GM23338 (cell line): ENCODE data around the gene USP49. TPM values are rescaled to one million over a fixed set of nuclear protein-coding genes. Genes with fewer than 3 reads are reported as not detected.

Experiments
- ATAC-seq: fragments of 200-7000 bp; cut with Tn5 transposase; 3 replicates; pipeline ENCODE4 v1.9.1; 2020
- DNase-seq: peaks from one replicate; pipeline ENCODE4 v3.0.0-alpha.2; 2015; ENCODE audit warnings: low spot score
- H2AFZ ChIP-seq: fragments of 200-600 bp; sonication (generic); 2 replicates; pipeline ENCODE4 v1.8.0; 2016; ENCODE audit warnings: antibody characterized with exemption, mild to moderate bottlenecking, moderate library complexity
- H3F3A ChIP-seq: fragments of 200-600 bp; sonication (generic); replicated peaks from 2 replicates; pipeline ENCODE4 v1.8.0; 2017; ENCODE audit warnings: antibody characterized with exemption, mixed run types, low read depth
- H3K27ac ChIP-seq: fragments of 200-600 bp; sonication (generic); 2 replicates; pipeline ENCODE4 v1.6.1; 2016; ENCODE audit warnings: low read depth
- H3K27me3 ChIP-seq: fragments of 200-600 bp; sonication (generic); 2 replicates; pipeline ENCODE4 v1.8.0; 2016; ENCODE audit warnings: mild to moderate bottlenecking, mixed run types, moderate library complexity; ENCODE audit not compliant: insufficient read depth
- H3K36me3 ChIP-seq: fragments of 200-600 bp; sonication (generic); 2 replicates; pipeline ENCODE4 v1.8.0; 2016; ENCODE audit warnings: mild to moderate bottlenecking; ENCODE audit not compliant: insufficient read depth
- H3K4me1 ChIP-seq: fragments of 200-600 bp; sonication (generic); 2 replicates; pipeline ENCODE4 v1.8.0; 2016; ENCODE audit warnings: mild to moderate bottlenecking, moderate library complexity; ENCODE audit not compliant: insufficient read depth
- H3K4me2 ChIP-seq: fragments of 200-600 bp; sonication (generic); 2 replicates; pipeline ENCODE4 v1.7.1; 2017; ENCODE audit warnings: mixed run types
- H3K4me3 ChIP-seq: fragments of 200-600 bp; sonication (generic); 2 replicates; pipeline ENCODE4 v1.6.1; 2016; ENCODE audit warnings: mixed run types
- H3K79me2 ChIP-seq: fragments of 200-600 bp; sonication (generic); replicated peaks from 2 replicates; pipeline ENCODE4 v1.8.0; 2017; ENCODE audit warnings: mild to moderate bottlenecking; ENCODE audit not compliant: insufficient read depth
- H3K9me2 ChIP-seq: fragments of 200-600 bp; sonication (generic); 2 replicates; pipeline ENCODE4 v1.8.0; 2017; ENCODE audit not compliant: insufficient read depth
- H4K20me1 ChIP-seq: fragments of 200-600 bp; sonication (generic); replicated peaks from 2 replicates; pipeline ENCODE4 v1.8.0; 2017; ENCODE audit warnings: mild to moderate bottlenecking; ENCODE audit not compliant: insufficient read depth
- H3K27ac Mint-ChIP-seq: 2 replicates; pipeline ENCODE4 v1.8.0; 2020; ENCODE audit warnings: inconsistent platforms, mild to moderate bottlenecking, moderate library complexity, mixed read lengths
- H3K27me3 Mint-ChIP-seq: 3 replicates; pipeline ENCODE4 v1.8.0; 2022; ENCODE audit warnings: low read depth, mild to moderate bottlenecking, moderate library complexity, mixed read lengths, inconsistent platforms; ENCODE audit not compliant: insufficient read depth, poor library complexity
- H3K36me3 Mint-ChIP-seq: 3 replicates; pipeline ENCODE4 v1.8.0; 2021; ENCODE audit warnings: low read depth, mild to moderate bottlenecking, inconsistent platforms, moderate library complexity, mixed read lengths
- H3K4me1 Mint-ChIP-seq: 3 replicates; pipeline ENCODE4 v1.8.0; 2020; ENCODE audit warnings: mild to moderate bottlenecking, inconsistent platforms, mixed read lengths
- H3K4me3 Mint-ChIP-seq: 3 replicates; pipeline ENCODE4 v1.8.0; 2021; ENCODE audit warnings: moderate library complexity, mild to moderate bottlenecking, inconsistent platforms, mixed read lengths
- H3K9me3 Mint-ChIP-seq: 3 replicates; pipeline ENCODE4 v1.8.0; 2020; ENCODE audit warnings: moderate library complexity, mild to moderate bottlenecking, inconsistent platforms, mixed read lengths
- EZH2 ChIP-seq: fragments of 200-600 bp; sonication (generic); IDR thresholded peaks from one replicate; pipeline ENCODE4 v1.8.0; 2017; ENCODE audit warnings: antibody characterized with exemption, mild to moderate bottlenecking, low read depth; ENCODE audit not compliant: unreplicated experiment
- EZH2phosphoT487 ChIP-seq: fragments of 200-600 bp; sonication (generic); IDR thresholded peaks from one replicate; pipeline ENCODE4 v1.8.1; 2018; ENCODE audit warnings: antibody characterized with exemption; ENCODE audit not compliant: unreplicated experiment
- JUNB ChIP-seq: IDR thresholded peaks from one replicate; pipeline ENCODE4 v1.6.1; 2016; ENCODE audit warnings: antibody characterized with exemption; ENCODE audit not compliant: unreplicated experiment
- REST ChIP-seq: IDR thresholded peaks from one replicate; pipeline ENCODE4 v1.6.1; 2018; ENCODE audit warnings: antibody characterized with exemption; ENCODE audit not compliant: unreplicated experiment
- STAT1 ChIP-seq: IDR thresholded peaks from one replicate; pipeline ENCODE4 v1.6.1; 2016; ENCODE audit warnings: antibody characterized with exemption; ENCODE audit not compliant: unreplicated experiment
- polyA plus RNA-seq: library from polyadenylated mRNA; unstranded; fragments of >200 nt; fragmentation: Nextera tagmentation; extraction: Ambion mirVana; gene quantifications from 2 replicates; pipeline ENCODE4 v1.2.1, GENCODE V29; 2016
- total RNA-seq: library from RNA; depleted of rRNA; stranded (reverse); fragments of >200 nt; shearing (Covaris generic); gene quantifications from 2 replicates; pipeline ENCODE4 v1.2.3, GENCODE V29; 2014
- TF ChIP-seq, protein P1 (sequence below), 2 experiments: fragments of 200-600 bp in 1 of 2; sonication (generic) in 1 of 2; conservative IDR thresholded peaks; 2 replicates each; pipeline versions ENCODE4 v1.5.1 to v1.6.1; 2016 to 2017; ENCODE audit warnings: antibody characterized with exemption in 2 of 2, low read depth in 2 of 2, mild to moderate bottlenecking in 2 of 2, moderate library complexity in 1 of 2
- TF ChIP-seq, protein P2 (sequence below): IDR thresholded peaks from 2 replicates; pipeline ENCODE4 v1.6.1; 2016; ENCODE audit warnings: antibody characterized with exemption

Gene USP49
- total and polyA plus RNA-seq, 2 experiments from 2014 or later: 5.9 to 21.5 TPM

- TF ChIP-seq, protein P1, sequence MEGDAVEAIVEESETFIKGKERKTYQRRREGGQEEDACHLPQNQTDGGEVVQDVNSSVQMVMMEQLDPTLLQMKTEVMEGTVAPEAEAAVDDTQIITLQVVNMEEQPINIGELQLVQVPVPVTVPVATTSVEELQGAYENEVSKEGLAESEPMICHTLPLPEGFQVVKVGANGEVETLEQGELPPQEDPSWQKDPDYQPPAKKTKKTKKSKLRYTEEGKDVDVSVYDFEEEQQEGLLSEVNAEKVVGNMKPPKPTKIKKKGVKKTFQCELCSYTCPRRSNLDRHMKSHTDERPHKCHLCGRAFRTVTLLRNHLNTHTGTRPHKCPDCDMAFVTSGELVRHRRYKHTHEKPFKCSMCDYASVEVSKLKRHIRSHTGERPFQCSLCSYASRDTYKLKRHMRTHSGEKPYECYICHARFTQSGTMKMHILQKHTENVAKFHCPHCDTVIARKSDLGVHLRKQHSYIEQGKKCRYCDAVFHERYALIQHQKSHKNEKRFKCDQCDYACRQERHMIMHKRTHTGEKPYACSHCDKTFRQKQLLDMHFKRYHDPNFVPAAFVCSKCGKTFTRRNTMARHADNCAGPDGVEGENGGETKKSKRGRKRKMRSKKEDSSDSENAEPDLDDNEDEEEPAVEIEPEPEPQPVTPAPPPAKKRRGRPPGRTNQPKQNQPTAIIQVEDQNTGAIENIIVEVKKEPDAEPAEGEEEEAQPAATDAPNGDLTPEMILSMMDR (conservative IDR thresholded peaks at IDR 0.05; ENCODE audit: low read depth in 2 of 2): peak in 1 of 2 experiments; percentile 32; a peak in 2 of 4 replicates
- TF ChIP-seq EZH2phosphoT487 (no peak), STAT1 (no peak)
- Histone ChIP-seq H3K36me3 (peaks cover 8% of the 10 kb centered on the region), H3F3A (peaks cover 49% of the 10 kb centered on the region), H4K20me1 (peaks cover 24% of the 10 kb centered on the region), H3K27me3 (no peaks in the 10 kb centered on the region), H3K4me2 (peak overlapping the region; percentile 99), H3K4me1 (peaks cover 33% of the 10 kb centered on the region), H3K9me2 (no peaks in the 10 kb centered on the region), H3K27ac (peak overlapping the region; percentile 87), H3K4me3 (peak overlapping the region; percentile 98), H2AFZ (0 out of 2 replicates have a peak overlapping the region, but pooled peaks have one; percentile 7), H3K79me2 (0 out of 2 replicates have a peak, but pooled peaks cover 6% of the 10 kb centered on the region)
- peak overlapping the region; percentile 91 for H3K4me3 Mint-ChIP-seq
- H3K36me3 Mint-ChIP-seq: peaks cover 25% of the 10 kb centered on the region
- peaks cover 39% of the 10 kb centered on the region for H3K4me1 Mint-ChIP-seq
- H3K9me3 Mint-ChIP-seq: no peaks in the 10 kb centered on the region
- DNase-seq (no peak), ATAC-seq (no peak)
- H3K27me3 Mint-ChIP-seq: peaks cover 26% of the 10 kb centered on the region
- peak overlapping the region; percentile 34 for H3K27ac Mint-ChIP-seq
Observed at GRCh38 chr6:41938590-41939175, 43.5 kb upstream of the USP49 start.

GRCh38 chr6:41937861-41938574 lies 42.8 kb upstream of the USP49 start:
- peaks cover 33% of the 10 kb centered on the region for H3K4me1 ChIP-seq
- Mint-ChIP-seq H3K27me3 (peaks cover 26% of the 10 kb centered on the region), H3K9me3 (no peaks in the 10 kb centered on the region), H3K4me1 (peaks cover 39% of the 10 kb centered on the region), H3K4me3 (peak overlapping the region; percentile 27; the same call in 1 of the 3 replicates), H3K27ac (no peak overlapping the region), H3K36me3 (peaks cover 29% of the 10 kb centered on the region)
- peak overlapping the region; percentile 98; the same call in 1 of the 2 replicates for H3K4me3 ChIP-seq
- H3K27ac ChIP-seq: no peak overlapping the region
- ATAC-seq (no peak), DNase-seq (no peak)
- H3K4me2 ChIP-seq: peak overlapping the region; percentile 99; the same call in 1 of the 2 replicates
- H2AFZ ChIP-seq: no peak overlapping the region
- no peaks in the 10 kb centered on the region for H3K9me2 ChIP-seq
- H3K27me3 ChIP-seq: no peaks in the 10 kb centered on the region
- H4K20me1 ChIP-seq: peaks cover 24% of the 10 kb centered on the region
- peaks cover 49% of the 10 kb centered on the region for H3F3A ChIP-seq
- peaks cover 11% of the 10 kb centered on the region for H3K36me3 ChIP-seq
- TF ChIP-seq, protein P2, sequence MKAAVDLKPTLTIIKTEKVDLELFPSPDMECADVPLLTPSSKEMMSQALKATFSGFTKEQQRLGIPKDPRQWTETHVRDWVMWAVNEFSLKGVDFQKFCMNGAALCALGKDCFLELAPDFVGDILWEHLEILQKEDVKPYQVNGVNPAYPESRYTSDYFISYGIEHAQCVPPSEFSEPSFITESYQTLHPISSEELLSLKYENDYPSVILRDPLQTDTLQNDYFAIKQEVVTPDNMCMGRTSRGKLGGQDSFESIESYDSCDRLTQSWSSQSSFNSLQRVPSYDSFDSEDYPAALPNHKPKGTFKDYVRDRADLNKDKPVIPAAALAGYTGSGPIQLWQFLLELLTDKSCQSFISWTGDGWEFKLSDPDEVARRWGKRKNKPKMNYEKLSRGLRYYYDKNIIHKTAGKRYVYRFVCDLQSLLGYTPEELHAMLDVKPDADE: no peak
- TF ChIP-seq, protein P1 (conservative IDR thresholded peaks at IDR 0.05; ENCODE audit: low read depth in 2 of 2): no peak
- TF ChIP-seq JUNB: no peak
- TF ChIP-seq REST: no peak
- TF ChIP-seq EZH2: no peak
- 0 out of 2 replicates have a peak, but pooled peaks cover 6% of the 10 kb centered on the region for H3K79me2 ChIP-seq
